CD4-positive, CD25-positive, alpha-beta regulatory T cell (primary cell): ENCODE data around the gene INPP5B. TPM values are rescaled to one million over a fixed set of nuclear protein-coding genes. Genes with fewer than 3 reads are reported as not detected.

Experiments
- ATAC-seq, 2 donors: fragments of 150-1000 bp; cut with Tn5 transposase; one replicate each; pipeline ENCODE4 v1.10.0; 2021; ENCODE audit warnings: low read depth in 2 of 2, moderate number of reproducible peaks in 2 of 2, moderate library complexity in 1 of 2
- DNase-seq, 3 donors: peaks; one replicate each; pipeline versions ENCODE4 v3.0.0 to v3.0.0-alpha.2; 2012 to 2022; ENCODE audit warnings: mixed read lengths in 1 of 3
- H3K27ac ChIP-seq: one replicate; pipeline ENCODE4 v1.7.0; 2013; ENCODE audit warnings: mild to moderate bottlenecking, low read length; ENCODE audit not compliant: insufficient read depth, poor library complexity, severe bottlenecking
- H3K27me3 ChIP-seq: one replicate; pipeline ENCODE4 v1.7.0; 2013; ENCODE audit warnings: low read length; ENCODE audit not compliant: control insufficient read depth, insufficient read depth
- H3K36me3 ChIP-seq: one replicate; pipeline ENCODE4 v1.7.0; 2013; ENCODE audit warnings: mild to moderate bottlenecking, low read length, moderate library complexity; ENCODE audit not compliant: control insufficient read depth, insufficient read depth
- H3K4me1 ChIP-seq: 2 replicates; pipeline ENCODE4 v1.7.0; 2013; ENCODE audit warnings: mild to moderate bottlenecking, low read length; ENCODE audit not compliant: insufficient read depth, control insufficient read depth, poor library complexity, severe bottlenecking
- H3K4me3 ChIP-seq: one replicate; pipeline ENCODE4 v1.7.0; 2013; ENCODE audit warnings: low read depth, mild to moderate bottlenecking, low read length, moderate library complexity
- H3K9me3 ChIP-seq, 2 experiments: 1 replicate in 1 of 2; 2 replicates in 1 of 2; pipeline ENCODE4 v1.7.0; 2013; ENCODE audit warnings: low read length in 2 of 2, mild to moderate bottlenecking in 1 of 2, moderate library complexity in 1 of 2; ENCODE audit not compliant: control insufficient read depth in 2 of 2
- H3K27ac Mint-ChIP-seq, 3 donors: one replicate each; pipeline ENCODE4 v1.8.0; 2020 to 2022; ENCODE audit warnings: mild to moderate bottlenecking in 3 of 3, mixed read lengths in 3 of 3, moderate library complexity in 2 of 3
- H3K27me3 Mint-ChIP-seq: one replicate; pipeline ENCODE4 v1.8.0; 2022; ENCODE audit warnings: mild to moderate bottlenecking, mixed read lengths
- H3K36me3 Mint-ChIP-seq: one replicate; pipeline ENCODE4 v1.8.0; 2020; ENCODE audit warnings: mixed read lengths
- H3K4me1 Mint-ChIP-seq, 4 donors: one replicate each; pipeline ENCODE4 v1.8.0; 2020 to 2022; ENCODE audit warnings: mixed read lengths in 4 of 4, mild to moderate bottlenecking in 1 of 4
- H3K4me3 Mint-ChIP-seq, 4 donors: one replicate each; pipeline ENCODE4 v1.8.0; 2020 to 2022; ENCODE audit warnings: mild to moderate bottlenecking in 4 of 4, mixed read lengths in 4 of 4, moderate library complexity in 3 of 4
- H3K9me3 Mint-ChIP-seq, 7 donors: one replicate each; pipeline ENCODE4 v1.8.0; 2020 to 2022; ENCODE audit warnings: mixed read lengths in 7 of 7, mild to moderate bottlenecking in 3 of 7, moderate library complexity in 2 of 7
- polyA plus RNA-seq, 4 donors: library from polyadenylated mRNA; unstranded; fragments of 300-500 nt; fragmentation: Illumina TruSeq; gene quantifications; one replicate each; pipeline ENCODE4 v1.2.3, GENCODE V29; 2021
- total RNA-seq: library from RNA; stranded (reverse); gene quantifications from one replicate; pipeline ENCODE4 v1.2.3, GENCODE V29; 2022

Gene INPP5B
- total and polyA plus RNA-seq, 5 donors from 2014 or later = 15.4 to 23.8 (median 19.2) TPM

DNA sequence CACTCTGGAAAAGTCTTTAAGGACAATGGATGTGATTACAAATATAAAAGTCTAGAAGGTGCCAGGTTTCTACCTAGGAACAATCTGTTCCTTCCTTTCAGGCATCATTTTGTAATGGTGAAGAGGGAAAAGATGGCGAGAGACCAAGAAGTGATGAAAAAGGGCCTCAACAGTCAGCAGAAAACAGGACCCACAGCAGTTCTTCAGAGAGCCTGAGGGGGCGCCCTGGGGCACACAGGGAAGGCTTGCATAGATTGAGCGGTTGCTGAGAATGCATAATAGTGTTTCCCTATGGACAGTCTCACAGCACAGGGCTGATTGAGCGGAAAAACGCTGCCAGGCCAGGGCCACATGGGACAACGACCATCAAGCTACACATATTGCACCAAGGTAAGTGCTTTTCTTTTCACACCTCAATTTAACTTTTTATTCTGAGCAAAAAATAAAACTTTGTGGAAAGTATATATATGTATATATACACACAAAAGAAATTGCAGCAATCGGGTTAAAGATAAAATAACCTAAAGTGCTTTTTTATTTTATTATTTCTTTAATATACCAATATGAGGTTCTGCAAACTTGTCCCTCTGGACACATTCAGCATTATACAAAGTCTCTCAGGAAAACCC, 135.7 kb downstream of the INPP5B start:
- H3K27ac ChIP-seq = no peak overlapping the region
- no peaks in the 10 kb centered on the region for H3K27me3 Mint-ChIP-seq
- no peaks in the 10 kb centered on the region for H3K27me3 ChIP-seq
- H3K9me3 Mint-ChIP-seq = no peaks in the 10 kb centered on the region
- DNase-seq (peak; percentile 44 to 76 (median 62)), ATAC-seq (peak; percentile 31 to 35)
- peaks cover 4% of the 10 kb centered on the region for H3K36me3 Mint-ChIP-seq
- peaks cover 0 to 38% (median 13%) of the 10 kb centered on the region in 4 donors for H3K4me1 Mint-ChIP-seq
- H3K4me3 Mint-ChIP-seq = peak overlapping the region in 3 of 4 donors; percentile 55 to 86 (median 78)
- H3K27ac Mint-ChIP-seq = peak overlapping the region in 2 of 3 donors; percentile 34 to 41
- no peaks in the 10 kb centered on the region for H3K9me3 ChIP-seq
- H3K36me3 ChIP-seq = peaks cover 24% of the 10 kb centered on the region
- H3K4me3 ChIP-seq = no peak overlapping the region
- H3K4me1 ChIP-seq = peaks cover 26% of the 10 kb centered on the region

Other genes with a start within 250 kb of the INPP5B start
- gene EPHA10, start 181.9 kb downstream of the INPP5B start, total RNA-seq = not detected
- not detected for gene EPHA10, start 181.9 kb downstream of the INPP5B start, polyA plus RNA-seq
- 0.69 TPM for gene MANEAL, start 153.2 kb downstream of the INPP5B start, total RNA-seq
- 1 to 10 TPM in 3 of 4 donors, under 1 TPM in 1; 0.87 to 2.4 (median 1.5) TPM for gene MANEAL, start 153.2 kb downstream of the INPP5B start, polyA plus RNA-seq
- 13.7 TPM for gene C1orf122, start 139.3 kb downstream of the INPP5B start, total RNA-seq
- gene C1orf122, start 139.3 kb downstream of the INPP5B start, polyA plus RNA-seq = 10 to 100 TPM; 22.9 to 31.9 (median 26.6) TPM
- gene YRDC, start 138.8 kb downstream of the INPP5B start, total RNA-seq = 28.2 TPM
- 10 to 100 TPM; 17.3 to 26.6 (median 19.8) TPM for gene YRDC, start 138.8 kb downstream of the INPP5B start, polyA plus RNA-seq
- 34.1 TPM for gene MTF1, start 87.5 kb downstream of the INPP5B start, total RNA-seq
- 10 to 100 TPM; 16.3 to 22.9 (median 18.7) TPM for gene MTF1, start 87.5 kb downstream of the INPP5B start, polyA plus RNA-seq
- gene SF3A3, start 43.0 kb upstream of the INPP5B start, total RNA-seq = 47.6 TPM
- 100 to 1,000 TPM in 3 of 4 donors, 10 to 100 TPM in 1; 90.6 to 118 (median 105) TPM for gene SF3A3, start 43.0 kb upstream of the INPP5B start, polyA plus RNA-seq
- gene FHL3, start 58.5 kb upstream of the INPP5B start, total RNA-seq = 4.6 TPM
- gene FHL3, start 58.5 kb upstream of the INPP5B start, polyA plus RNA-seq = 10 to 100 TPM; 11.2 to 20.8 (median 13.3) TPM
- gene UTP11, start 65.7 kb upstream of the INPP5B start, total RNA-seq = 12.3 TPM
- 10 to 100 TPM; 21.0 to 31.1 (median 24.9) TPM for gene UTP11, start 65.7 kb upstream of the INPP5B start, polyA plus RNA-seq
- 1.7 TPM for gene POU3F1, start 99.7 kb upstream of the INPP5B start, total RNA-seq
- under 1 TPM; 0.11 to 0.49 (median 0.32) TPM for gene POU3F1, start 99.7 kb upstream of the INPP5B start, polyA plus RNA-seq